PC-9 (cell line): ENCODE results near the gene KLK11. TPM values are rescaled to one million over a fixed set of nuclear protein-coding genes. Genes with fewer than 3 reads are reported as not detected.

Experiments used
- BruUV-seq: library from RNA; stranded (reverse); fragments of 400-500 nt; replicated peaks from 2 replicates; lab custom pipeline; 2021; lab: Mats Ljungman, UMichigan
- CTCF ChIA-PET: fragments of 300-600 bp; sonication (Branson Sonifier 250); formaldehyde crosslinking; loops from one replicate; lab custom pipeline; 2022; ENCODE audit warnings: antibody characterized with exemption; lab: Charles Lee
- POLR2A ChIA-PET: fragments of 300-600 bp; sonication (Branson Sonifier 250); formaldehyde crosslinking; loops from one replicate; lab custom pipeline; 2022; ENCODE audit warnings: antibody characterized with exemption; ENCODE audit not compliant: unreplicated experiment; lab: Charles Lee
- DNase-seq, 2 experiments: peaks; one replicate each; pipeline versions ENCODE4 v3.0.0 to v3.0.0-alpha.2; 2015 to 2022; ENCODE audit warnings: mixed read lengths in 1 of 2
- H2AFZ ChIP-seq: fragments of 200-600 bp; sonication (generic); 2 replicates; pipeline ENCODE4 v1.8.1; 2017; ENCODE audit warnings: antibody characterized with exemption
- H3F3A ChIP-seq: fragments of 200-600 bp; sonication (generic); 2 replicates; pipeline ENCODE4 v1.8.1; 2017; ENCODE audit warnings: antibody characterized with exemption, mild to moderate bottlenecking, low read depth; ENCODE audit not compliant: insufficient read depth
- H3K27ac ChIP-seq: fragments of 200-600 bp; sonication (generic); 2 replicates; pipeline ENCODE4 v1.6.1; 2016; ENCODE audit warnings: mixed run types
- H3K27me3 ChIP-seq: fragments of 200-600 bp; sonication (generic); 2 replicates; pipeline ENCODE4 v1.6.1; 2016; ENCODE audit warnings: low read depth, mixed run types; ENCODE audit not compliant: insufficient read depth
- H3K36me3 ChIP-seq: fragments of 200-600 bp; sonication (generic); 2 replicates; pipeline ENCODE4 v1.6.1; 2016; ENCODE audit warnings: low read depth, mixed run types
- H3K4me1 ChIP-seq: fragments of 200-600 bp; sonication (generic); replicated peaks from 2 replicates; pipeline ENCODE4 v1.6.1; 2016; ENCODE audit warnings: mixed run types; ENCODE audit not compliant: insufficient read depth
- H3K4me2 ChIP-seq: fragments of 200-600 bp; sonication (generic); 2 replicates; pipeline ENCODE4 v1.6.1; 2017; ENCODE audit warnings: mixed run types
- H3K4me3 ChIP-seq: fragments of 200-600 bp; sonication (generic); 2 replicates; pipeline ENCODE4 v1.6.1; 2016; ENCODE audit warnings: mixed run types
- H3K79me2 ChIP-seq: fragments of 200-600 bp; sonication (generic); 2 replicates; pipeline ENCODE4 v1.6.1; 2017; ENCODE audit warnings: low read depth, mixed run types
- H3K9me2 ChIP-seq: fragments of 200-600 bp; sonication (generic); 2 replicates; pipeline ENCODE4 v1.8.1; 2017; ENCODE audit warnings: mild to moderate bottlenecking; ENCODE audit not compliant: insufficient read depth
- H3K9me3 ChIP-seq: fragments of 200-600 bp; sonication (generic); 2 replicates; pipeline ENCODE4 v1.8.1; 2016; ENCODE audit warnings: low read depth; ENCODE audit not compliant: insufficient read depth
- H4K20me1 ChIP-seq: fragments of 200-600 bp; sonication (generic); 2 replicates; pipeline ENCODE4 v1.8.1; 2017; ENCODE audit not compliant: insufficient read depth
- CTCF ChIP-seq: fragments of 200-600 bp; sonication (generic); conservative IDR thresholded peaks from 2 replicates; pipeline ENCODE4 v1.6.1; 2017; ENCODE audit warnings: mixed run types, antibody characterized with exemption, mild to moderate bottlenecking, moderate library complexity
- EZH2 ChIP-seq: fragments of 200-600 bp; sonication (generic); IDR thresholded peaks from 2 replicates; pipeline ENCODE4 v1.8.0; 2017; ENCODE audit warnings: antibody characterized with exemption, low read depth
- intact Hi-C: fragments of 100-400 bp; cut with micrococcal nuclease; formaldehyde crosslinking; loops from one replicate; pipeline ENCODE4 v1.10.0; 2022; ENCODE audit not compliant: unreplicated experiment
- total RNA-seq: library from RNA; stranded (reverse); gene quantifications from 2 replicates; pipeline ENCODE4 v1.2.3, GENCODE V29; 2021

Gene KLK11
- total RNA-seq, 1 experiment from 2014 or later = 1.5 TPM

DNA sequence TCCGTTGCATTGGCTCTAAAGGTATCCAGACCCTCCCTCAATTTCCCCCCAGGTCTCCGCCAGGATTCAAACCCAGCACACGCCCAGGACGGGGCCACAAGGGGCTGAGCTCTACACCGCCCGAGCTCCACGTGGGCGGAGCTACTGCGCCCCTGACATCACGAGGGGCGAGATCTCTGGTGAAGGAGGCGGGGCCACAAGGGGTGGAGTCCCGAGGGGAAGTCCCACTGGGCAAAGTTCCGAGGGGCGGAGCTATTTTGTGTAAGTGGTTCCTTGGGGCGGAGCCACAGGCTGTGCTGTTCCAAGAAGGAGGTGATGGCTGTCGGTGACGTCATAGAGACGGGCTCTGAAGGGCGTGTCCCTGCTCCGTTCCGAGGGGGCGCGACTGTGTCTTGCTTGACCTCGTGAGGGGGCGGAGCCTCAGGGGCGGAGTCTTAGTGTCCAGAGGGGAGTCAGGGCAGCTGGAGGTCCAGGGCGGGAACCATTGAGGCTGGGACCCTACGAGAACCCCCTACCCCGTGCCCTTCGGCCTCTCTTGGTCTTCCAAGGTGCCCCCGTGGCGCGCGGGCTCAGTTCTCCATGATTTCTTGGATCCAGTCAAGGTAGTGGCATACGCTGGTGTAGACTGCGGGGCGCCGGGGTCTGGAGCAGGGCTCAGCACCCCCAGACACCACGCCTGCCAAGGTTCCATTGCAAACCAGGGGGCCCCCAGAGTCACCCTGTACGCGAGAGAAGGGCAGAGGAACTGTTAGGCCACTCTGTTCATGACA is 23.7 kb downstream of the KLK11 start:
- Histone ChIP-seq H3K27ac (peak overlapping the region; percentile 66), H3K4me1 (peaks cover 8% of the 10 kb centered on the region), H2AFZ (peak overlapping the region; percentile 77), H3K79me2 (peaks cover 26% of the 10 kb centered on the region), H3K4me3 (peak overlapping the region; percentile 64), H3K36me3 (peaks cover 7% of the 10 kb centered on the region; the same call in 1 of the 2 replicates), H3K9me3 (no peaks in the 10 kb centered on the region), H3K4me2 (peak overlapping the region; percentile 93), H4K20me1 (no peaks in the 10 kb centered on the region), H3K27me3 (no peaks in the 10 kb centered on the region), H3K9me2 (no peaks in the 10 kb centered on the region), H3F3A (peaks cover 19% of the 10 kb centered on the region; the same call in 1 of the 2 replicates)
- DNase-seq = peak; percentile 94 to 98
- TF ChIP-seq EZH2 (no peak), CTCF (no peak)
- POLR2A ChIA-PET = interaction anchor here (0.5 to 2.1 kb wide), 17 partner anchors 8 to 492 kb away, joined by 3 to 19 read pairs (median 5); partner anchors contain the start of genes JOSD2, KLK5 and KLK6
- BruUV-seq = no TSS peak
- intact Hi-C loops = loop anchor here (1.0 kb wide), 2 partner anchors 51 to 72 kb away; no protein-coding TSS in a partner anchor
- CTCF ChIA-PET = interaction anchor here (0.5 to 2.6 kb wide), 6 partner anchors 14 to 617 kb away, joined by 3 to 20 read pairs (median 4); no protein-coding TSS in a partner anchor

DNA sequence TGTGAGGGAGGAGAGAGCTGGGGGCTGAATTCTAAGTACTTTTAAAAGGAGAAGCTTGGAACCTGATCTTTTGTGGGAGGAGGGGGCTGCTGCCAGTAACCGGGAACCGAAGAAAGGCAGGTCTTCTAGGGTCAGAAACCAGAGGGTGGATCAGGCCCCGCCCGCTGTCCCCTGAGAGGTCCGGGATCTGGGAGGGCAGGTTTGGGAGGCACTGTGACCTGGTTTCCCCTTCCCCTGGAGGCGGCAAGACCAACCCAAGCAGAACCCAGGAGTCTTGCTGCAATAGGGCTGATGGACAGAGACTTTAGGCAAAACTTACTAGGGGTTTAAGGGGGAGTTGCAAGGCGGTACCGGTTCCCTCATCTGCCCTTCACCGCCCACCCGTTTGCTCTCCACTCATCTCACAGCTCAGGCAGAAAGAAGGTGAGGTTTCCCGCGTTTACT is 24.3 kb downstream of the KLK11 start:
- CTCF ChIA-PET = interaction anchor here (0.5 to 2.6 kb wide), 6 partner anchors 15 to 617 kb away, joined by 3 to 20 read pairs (median 4); no protein-coding TSS in a partner anchor
- POLR2A ChIA-PET = interaction anchor here (0.6 to 2.1 kb wide), 17 partner anchors 9 to 491 kb away, joined by 3 to 19 read pairs (median 5); partner anchors contain the start of genes JOSD2, KLK5 and KLK6
- H3K27ac ChIP-seq = peak overlapping the region; percentile 66

More for the DNA sequence above, 24.3 kb downstream of the KLK11 start:
- Histone ChIP-seq H3K4me3 (peak overlapping the region; percentile 64), H3K36me3 (peaks cover 7% of the 10 kb centered on the region; the same call in 1 of the 2 replicates), H3K4me1 (peaks cover 8% of the 10 kb centered on the region), H2AFZ (peak overlapping the region; percentile 77), H3K9me3 (no peaks in the 10 kb centered on the region), H3K27me3 (no peaks in the 10 kb centered on the region), H3K4me2 (peak overlapping the region; percentile 93), H3F3A (peaks cover 19% of the 10 kb centered on the region; the same call in 1 of the 2 replicates), H4K20me1 (no peaks in the 10 kb centered on the region), H3K9me2 (no peaks in the 10 kb centered on the region), H3K79me2 (peaks cover 26% of the 10 kb centered on the region)
- DNase-seq = peak; percentile 66 to 68
- TF ChIP-seq CTCF (no peak), EZH2 (no peak)
- intact Hi-C loops = loop anchor here (1.0 kb wide), 2 partner anchors 51 to 72 kb away; no protein-coding TSS in a partner anchor
- TSS peak; percentile 64 for BruUV-seq
